PFSK-1 (cell line): ENCODE measurements around the gene RIPK1.

Source experiments
- FOXP2 ChIP-seq: optimal IDR thresholded peaks from 2 replicates; pipeline ENCODE3; 2011; ENCODE audit warnings: borderline replicate concordance, control low read depth, inconsistent platforms; ENCODE audit not compliant: insufficient read depth; ENCODE audit errors: extremely low read length, extremely low read depth
- POLR2AphosphoS5 ChIP-seq: IDR thresholded peaks from 2 replicates; pipeline ENCODE4 v1.6.1; 2012; ENCODE audit warnings: low read depth, mild to moderate bottlenecking, control low read depth, low read length, moderate library complexity
- SIN3A ChIP-seq: IDR thresholded peaks from 2 replicates; pipeline ENCODE4 v1.6.1; 2012; ENCODE audit warnings: mild to moderate bottlenecking, low read length, moderate library complexity, borderline replicate concordance; ENCODE audit not compliant: insufficient read depth
- TAF1 ChIP-seq: IDR thresholded peaks from 2 replicates; pipeline ENCODE4 v1.6.1; 2012; ENCODE audit warnings: low read length, control low read depth, borderline replicate concordance; ENCODE audit not compliant: insufficient read depth
- TF ChIP-seq, protein P1 (sequence below), 2 experiments: IDR thresholded peaks; 2 replicates each; pipeline versions ENCODE4 v1.6.1 to v1.8.0; 2011 to 2012; ENCODE audit warnings: low read depth in 2 of 2, low read length in 2 of 2, control low read depth in 1 of 2, inconsistent platforms in 1 of 2, mild to moderate bottlenecking in 1 of 2, moderate library complexity in 1 of 2; ENCODE audit not compliant: insufficient read depth in 1 of 2

The RIPK1 gene

DNA sequence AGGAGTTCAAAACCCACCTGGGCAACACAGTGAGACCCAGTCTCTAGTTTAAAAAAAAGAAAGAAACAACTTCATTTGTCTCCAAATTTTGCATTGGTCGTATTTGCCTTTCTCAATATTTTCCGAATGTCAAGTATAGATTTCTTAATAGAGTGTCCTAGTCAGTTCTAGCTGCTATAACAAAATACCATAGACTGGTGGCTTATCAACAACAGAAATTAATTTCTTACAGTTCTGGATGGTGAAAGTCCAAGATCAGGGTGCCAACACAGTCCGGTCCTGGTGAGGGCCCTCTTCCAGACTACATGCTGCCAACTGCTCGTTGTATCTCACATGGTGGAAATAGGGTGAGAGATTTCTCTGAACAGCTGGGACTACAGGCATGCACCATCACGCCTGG lies 34.6 kb upstream of the RIPK1 start:
- no peak for TF ChIP-seq TAF1
- no peak for TF ChIP-seq SIN3A
- TF ChIP-seq, protein P1, sequence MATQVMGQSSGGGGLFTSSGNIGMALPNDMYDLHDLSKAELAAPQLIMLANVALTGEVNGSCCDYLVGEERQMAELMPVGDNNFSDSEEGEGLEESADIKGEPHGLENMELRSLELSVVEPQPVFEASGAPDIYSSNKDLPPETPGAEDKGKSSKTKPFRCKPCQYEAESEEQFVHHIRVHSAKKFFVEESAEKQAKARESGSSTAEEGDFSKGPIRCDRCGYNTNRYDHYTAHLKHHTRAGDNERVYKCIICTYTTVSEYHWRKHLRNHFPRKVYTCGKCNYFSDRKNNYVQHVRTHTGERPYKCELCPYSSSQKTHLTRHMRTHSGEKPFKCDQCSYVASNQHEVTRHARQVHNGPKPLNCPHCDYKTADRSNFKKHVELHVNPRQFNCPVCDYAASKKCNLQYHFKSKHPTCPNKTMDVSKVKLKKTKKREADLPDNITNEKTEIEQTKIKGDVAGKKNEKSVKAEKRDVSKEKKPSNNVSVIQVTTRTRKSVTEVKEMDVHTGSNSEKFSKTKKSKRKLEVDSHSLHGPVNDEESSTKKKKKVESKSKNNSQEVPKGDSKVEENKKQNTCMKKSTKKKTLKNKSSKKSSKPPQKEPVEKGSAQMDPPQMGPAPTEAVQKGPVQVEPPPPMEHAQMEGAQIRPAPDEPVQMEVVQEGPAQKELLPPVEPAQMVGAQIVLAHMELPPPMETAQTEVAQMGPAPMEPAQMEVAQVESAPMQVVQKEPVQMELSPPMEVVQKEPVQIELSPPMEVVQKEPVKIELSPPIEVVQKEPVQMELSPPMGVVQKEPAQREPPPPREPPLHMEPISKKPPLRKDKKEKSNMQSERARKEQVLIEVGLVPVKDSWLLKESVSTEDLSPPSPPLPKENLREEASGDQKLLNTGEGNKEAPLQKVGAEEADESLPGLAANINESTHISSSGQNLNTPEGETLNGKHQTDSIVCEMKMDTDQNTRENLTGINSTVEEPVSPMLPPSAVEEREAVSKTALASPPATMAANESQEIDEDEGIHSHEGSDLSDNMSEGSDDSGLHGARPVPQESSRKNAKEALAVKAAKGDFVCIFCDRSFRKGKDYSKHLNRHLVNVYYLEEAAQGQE (IDR thresholded peaks at IDR 0.05; ENCODE audit: insufficient read depth in 1 of 2, low read depth in 2 of 2, low read length in 2 of 2): no peak
- no peak for TF ChIP-seq POLR2AphosphoS5
- TF ChIP-seq FOXP2: no peak

GRCh38 chr6:3035397-3035796 lies 32.9 kb upstream of the RIPK1 start:
- TF ChIP-seq SIN3A (no peak), TAF1 (no peak), POLR2AphosphoS5 (no peak), FOXP2 (no peak)
- TF ChIP-seq, protein P1 (IDR thresholded peaks at IDR 0.05; ENCODE audit: insufficient read depth in 1 of 2, low read depth in 2 of 2, low read length in 2 of 2): no peak

DNA sequence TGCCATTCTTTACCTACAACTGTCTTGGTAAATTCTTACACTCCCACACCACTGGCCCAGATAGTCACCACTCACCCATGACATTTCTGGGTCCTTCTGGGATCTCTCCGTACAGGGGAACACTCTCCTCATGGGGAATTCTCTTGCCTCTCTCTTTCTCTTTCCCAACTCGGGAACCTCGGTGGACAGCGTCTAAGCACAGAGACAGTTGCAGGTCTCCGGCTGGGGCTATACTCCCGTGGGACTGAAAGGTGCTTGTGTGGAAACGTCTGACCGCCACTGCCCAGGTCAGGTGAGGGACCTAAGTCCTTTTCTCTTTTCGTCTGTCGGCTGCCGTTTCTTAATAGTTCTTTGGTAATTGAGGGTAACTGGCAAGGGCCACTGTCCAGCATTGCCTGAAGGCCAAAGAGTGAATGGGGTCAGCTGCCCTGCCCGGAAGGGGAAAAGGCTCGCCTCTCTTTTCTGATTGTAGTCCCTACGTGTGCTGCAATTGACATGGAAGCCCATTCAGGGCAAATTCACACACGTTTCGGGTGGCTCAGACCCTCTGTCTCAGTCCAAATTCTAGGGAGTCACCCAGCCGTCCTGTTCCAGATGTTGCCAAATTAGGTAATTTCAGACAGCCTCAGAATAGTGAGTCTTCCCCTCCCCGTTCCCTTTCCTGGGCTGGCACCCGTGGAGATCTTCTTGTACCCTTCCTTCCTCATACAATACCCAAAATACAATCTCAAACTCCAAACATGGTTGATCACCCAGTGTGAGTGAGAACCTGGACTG lies 31.2 kb upstream of the RIPK1 start:
- TF ChIP-seq, protein P1 (IDR thresholded peaks at IDR 0.05; ENCODE audit: insufficient read depth in 1 of 2, low read depth in 2 of 2, low read length in 2 of 2): 0 out of 4 replicates have a peak, but pooled peaks of 1 of the 2 experiments have one; percentile 7
- TF ChIP-seq POLR2AphosphoS5 (no peak), TAF1 (no peak), SIN3A (no peak), FOXP2 (no peak)

DNA sequence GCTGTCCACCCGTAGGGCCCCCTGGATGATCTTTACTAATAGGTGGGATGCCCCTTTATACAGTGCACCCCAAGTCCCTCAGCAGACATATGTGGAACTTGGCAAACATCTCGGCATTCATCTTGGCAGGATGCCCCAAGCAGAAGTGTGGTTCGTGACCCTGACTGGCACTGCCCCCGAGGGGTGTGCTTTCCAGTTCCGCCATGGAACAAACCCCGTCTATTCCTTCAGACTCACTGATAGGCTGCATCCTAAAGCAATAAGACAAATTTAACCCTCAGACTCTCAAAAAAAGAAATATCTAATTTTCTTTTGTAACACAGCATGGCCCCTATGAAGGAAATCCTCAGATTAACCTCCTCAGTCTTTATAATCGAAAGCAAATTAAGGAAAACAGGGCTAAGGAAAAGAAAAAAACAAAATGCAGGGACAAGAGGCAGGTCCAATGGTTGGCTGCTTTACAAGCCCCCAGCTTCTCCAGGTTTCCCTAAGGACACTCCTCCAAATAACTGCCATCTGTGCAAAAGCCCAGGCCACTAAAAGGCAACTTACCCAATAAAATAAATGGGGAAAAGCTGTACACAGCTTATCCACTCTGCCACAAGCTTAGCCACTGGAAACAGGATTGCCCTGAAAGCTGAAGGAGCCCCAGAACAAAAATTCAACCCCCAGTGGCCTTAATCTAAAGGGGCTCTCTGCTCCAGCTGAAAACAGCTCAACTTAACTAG lies 30.5 kb upstream of the RIPK1 start:
- TF ChIP-seq FOXP2 (no peak), SIN3A (no peak), POLR2AphosphoS5 (no peak), TAF1 (no peak)
- TF ChIP-seq, protein P1 (IDR thresholded peaks at IDR 0.05; ENCODE audit: insufficient read depth in 1 of 2, low read depth in 2 of 2, low read length in 2 of 2): no peak
